CD14-positive monocyte (primary cell): Measurements from ENCODE around the gene KCNS3. TPM values are rescaled to one million over a fixed set of nuclear protein-coding genes. Genes with fewer than 3 reads are reported as not detected.

ENCODE experiments used
- DNase-seq, 3 donors: peaks; one replicate each; pipeline ENCODE4 v3.0.0-alpha.2; 2011 to 2022
- H2AFZ ChIP-seq: 2 replicates; pipeline ENCODE4 v1.6.0; 2012; ENCODE audit warnings: mild to moderate bottlenecking, low read depth, low read length, inconsistent platforms; ENCODE audit not compliant: insufficient read depth, poor library complexity, severe bottlenecking
- H3K27ac ChIP-seq, 2 donors: 1 replicate in 1 of 2; 2 replicates in 1 of 2; pipeline ENCODE4 v1.5.1; 2012 to 2013; ENCODE audit warnings: low read length in 2 of 2, control low read depth in 1 of 2, inconsistent platforms in 1 of 2, low read depth in 1 of 2, mild to moderate bottlenecking in 1 of 2
- H3K27me3 ChIP-seq, 2 donors: one replicate each; pipeline versions ENCODE4 v1.6.0 to v1.6.1; 2011 to 2013; ENCODE audit warnings: low read length in 2 of 2; ENCODE audit not compliant: control insufficient read depth in 2 of 2, insufficient read depth in 2 of 2
- H3K36me3 ChIP-seq, 2 donors: replicated peaks in 1 of 2; 1 replicate in 1 of 2; 2 replicates in 1 of 2; pipeline versions ENCODE4 v1.5.1 to v1.6.1; 2012 to 2013; ENCODE audit warnings: low read length in 2 of 2, control low read depth in 1 of 2, inconsistent platforms in 1 of 2, mild to moderate bottlenecking in 1 of 2; ENCODE audit not compliant: insufficient read depth in 2 of 2, control insufficient read depth in 1 of 2
- H3K4me1 ChIP-seq, 2 donors: 1 replicate in 1 of 2; 2 replicates in 1 of 2; pipeline versions ENCODE4 v1.5.1 to v1.6.1; 2012 to 2013; ENCODE audit warnings: low read length in 2 of 2, control low read depth in 1 of 2, inconsistent platforms in 1 of 2, mild to moderate bottlenecking in 1 of 2, moderate library complexity in 1 of 2; ENCODE audit not compliant: insufficient read depth in 2 of 2, control insufficient read depth in 1 of 2
- H3K4me2 ChIP-seq: replicated peaks from 2 replicates; pipeline ENCODE3; 2012; ENCODE audit warnings: low read length, moderate library complexity, mild to moderate bottlenecking; ENCODE audit not compliant: poor library complexity, severe bottlenecking; ENCODE audit errors: extremely low read depth
- H3K4me3 ChIP-seq, 3 experiments: fragments of 200-600 bp in 1 of 3; sonication (generic) in 1 of 3; replicated peaks in 1 of 3; 1 replicate in 2 of 3; 2 replicates in 1 of 3; pipeline ENCODE4 v1.5.1; 2011 to 2013; ENCODE audit warnings: low read length in 3 of 3, mild to moderate bottlenecking in 3 of 3, control low read depth in 2 of 3, low read depth in 2 of 3, inconsistent platforms in 1 of 3, moderate library complexity in 1 of 3
- H3K79me2 ChIP-seq: 2 replicates; pipeline ENCODE4 v1.6.0; 2012; ENCODE audit warnings: mild to moderate bottlenecking, control low read depth, inconsistent platforms, low read length, moderate library complexity; ENCODE audit not compliant: insufficient read depth
- H3K9ac ChIP-seq: 2 replicates; pipeline ENCODE4 v1.6.0; 2017; ENCODE audit warnings: low read length, mild to moderate bottlenecking; ENCODE audit not compliant: insufficient read depth, poor library complexity, severe bottlenecking
- H3K9me3 ChIP-seq, 2 donors: replicated peaks in 1 of 2; 1 replicate in 1 of 2; 2 replicates in 1 of 2; pipeline versions ENCODE4 v1.5.1 to v1.6.1; 2012 to 2013; ENCODE audit warnings: low read length in 2 of 2, control low read depth in 1 of 2; ENCODE audit not compliant: control insufficient read depth in 1 of 2, insufficient read depth in 1 of 2
- H4K20me1 ChIP-seq: 2 replicates; pipeline ENCODE4 v1.6.0; 2012; ENCODE audit warnings: mild to moderate bottlenecking, low read length, control low read depth, moderate library complexity; ENCODE audit not compliant: insufficient read depth
- H3K27ac Mint-ChIP-seq, 7 donors: one replicate each; pipeline ENCODE4 v1.8.0; 2020; ENCODE audit warnings: mild to moderate bottlenecking in 7 of 7, mixed read lengths in 7 of 7, moderate library complexity in 6 of 7, inconsistent platforms in 2 of 7
- H3K27me3 Mint-ChIP-seq, 3 donors: one replicate each; pipeline ENCODE4 v1.8.0; 2021 to 2022; ENCODE audit warnings: low read depth in 3 of 3, mild to moderate bottlenecking in 3 of 3, mixed read lengths in 3 of 3, moderate library complexity in 3 of 3, inconsistent platforms in 1 of 3
- H3K36me3 Mint-ChIP-seq, 2 donors: one replicate each; pipeline ENCODE4 v1.8.0; 2020; ENCODE audit warnings: mixed read lengths in 2 of 2, inconsistent platforms in 1 of 2, mild to moderate bottlenecking in 1 of 2
- H3K4me1 Mint-ChIP-seq: one replicate; pipeline ENCODE4 v1.8.0; 2020; ENCODE audit warnings: mild to moderate bottlenecking, mixed read lengths
- H3K4me3 Mint-ChIP-seq, 2 donors: one replicate each; pipeline ENCODE4 v1.8.0; 2020; ENCODE audit warnings: mild to moderate bottlenecking in 2 of 2, mixed read lengths in 2 of 2, moderate library complexity in 1 of 2
- H3K9me3 Mint-ChIP-seq, 7 donors: one replicate each; pipeline ENCODE4 v1.8.0; 2020 to 2022; ENCODE audit warnings: mixed read lengths in 7 of 7, mild to moderate bottlenecking in 6 of 7, moderate library complexity in 6 of 7, inconsistent platforms in 2 of 7
- CTCF ChIP-seq: fragments of 200-600 bp; IDR thresholded peaks from one replicate; pipeline ENCODE4 v1.8.0; 2022; ENCODE audit warnings: antibody characterized with exemption, mild to moderate bottlenecking
- WGBS: methylation state at CpG from one replicate; pipeline ENCODE4 v1.1.5; 2013; ENCODE audit warnings: missing lambda C conversion rate; ENCODE audit not compliant: insufficient coverage; 5-methylcytosine and 5-hydroxymethylcytosine counted together
- intact Hi-C, 2 donors: fragments of 100-400 bp; cut with micrococcal nuclease; formaldehyde crosslinking; loops; one replicate each; pipeline versions ENCODE4 v1.15.0 to v1.15.1; 2023
- polyA plus RNA-seq, 3 donors: library from polyadenylated mRNA; depleted of rRNA in 1 of 3; unstranded in 2 of 3; stranded (reverse) in 1 of 3; fragments of 300-500 nt in 2 of 3; fragments of >200 nt in 1 of 3; fragmentation: Illumina TruSeq in 2 of 3; gene quantifications; 1 replicate in 2 of 3; 2 replicates in 1 of 3; pipeline ENCODE4 v1.2.3, GENCODE V29; 2012 to 2021

KCNS3 gene
- polyA plus RNA-seq, 3 donors = not detected

- Mint-ChIP-seq H3K36me3 (no peaks in the 10 kb centered on the region), H3K4me1 (peaks cover 5% of the 10 kb centered on the region), H3K9me3 (no peaks in the 10 kb centered on the region), H3K27me3 (no peaks in the 10 kb centered on the region), H3K27ac (no peak overlapping the region), H3K4me3 (no peak overlapping the region)
- no peak overlapping the region for H3K27ac ChIP-seq
- no peak overlapping the region for H3K4me3 ChIP-seq
- no peaks in the 10 kb centered on the region for H3K79me2 ChIP-seq
- no peaks in the 10 kb centered on the region for H3K4me1 ChIP-seq
- DNase-seq = no peak
- intact Hi-C loops = no loop called here
- no peaks in the 10 kb centered on the region for H3K9me3 ChIP-seq
- WGBS = no CpG with 5 or more reads among the region's 1 CpG
- TF ChIP-seq CTCF = no peak
- H3K4me2 ChIP-seq = no peak overlapping the region
- H4K20me1 ChIP-seq = no peaks in the 10 kb centered on the region
- H3K27me3 ChIP-seq = no peaks in the 10 kb centered on the region
- no peak overlapping the region for H2AFZ ChIP-seq
- H3K36me3 ChIP-seq = no peaks in the 10 kb centered on the region
- no peak overlapping the region for H3K9ac ChIP-seq
Measured at GRCh38 chr2:17915811-17916518, 37.5 kb downstream of the KCNS3 start.

GRCh38 chr2:17916584-17916983 lies 38.1 kb downstream of the KCNS3 start:
- no peak overlapping the region for H2AFZ ChIP-seq
- H3K9ac ChIP-seq = no peak overlapping the region
- H3K4me2 ChIP-seq = no peak overlapping the region
- no peaks in the 10 kb centered on the region for H3K79me2 ChIP-seq
- H3K27ac ChIP-seq = no peak overlapping the region
- H3K4me1 Mint-ChIP-seq = peaks cover 5% of the 10 kb centered on the region
- H4K20me1 ChIP-seq = no peaks in the 10 kb centered on the region
- H3K9me3 Mint-ChIP-seq = no peaks in the 10 kb centered on the region
- no peaks in the 10 kb centered on the region for H3K36me3 ChIP-seq
- H3K9me3 ChIP-seq = no peaks in the 10 kb centered on the region
- H3K4me3 ChIP-seq = no peak overlapping the region
- no peaks in the 10 kb centered on the region for H3K4me1 ChIP-seq
- intact Hi-C loops = no loop called here
- no peak for DNase-seq
- no peak overlapping the region for H3K27ac Mint-ChIP-seq
- H3K36me3 Mint-ChIP-seq = no peaks in the 10 kb centered on the region
- TF ChIP-seq CTCF = no peak
- H3K27me3 Mint-ChIP-seq = no peaks in the 10 kb centered on the region
- H3K27me3 ChIP-seq = no peaks in the 10 kb centered on the region
- no peak overlapping the region for H3K4me3 Mint-ChIP-seq
